Amniotic stem cell (primary cell): ENCODE measurements around the gene CENPU.
"Not testable (repeated sequence)": the region's sequence is repeated elsewhere in the genome, so short reads cannot be mapped to it uniquely, and the experiment has no call there.

ENCODE experiments used
- DNase-seq: peaks from one replicate; lab custom pipeline; 2025; lab: John Stamatoyannopoulos, UW

CENPU gene

DNA sequence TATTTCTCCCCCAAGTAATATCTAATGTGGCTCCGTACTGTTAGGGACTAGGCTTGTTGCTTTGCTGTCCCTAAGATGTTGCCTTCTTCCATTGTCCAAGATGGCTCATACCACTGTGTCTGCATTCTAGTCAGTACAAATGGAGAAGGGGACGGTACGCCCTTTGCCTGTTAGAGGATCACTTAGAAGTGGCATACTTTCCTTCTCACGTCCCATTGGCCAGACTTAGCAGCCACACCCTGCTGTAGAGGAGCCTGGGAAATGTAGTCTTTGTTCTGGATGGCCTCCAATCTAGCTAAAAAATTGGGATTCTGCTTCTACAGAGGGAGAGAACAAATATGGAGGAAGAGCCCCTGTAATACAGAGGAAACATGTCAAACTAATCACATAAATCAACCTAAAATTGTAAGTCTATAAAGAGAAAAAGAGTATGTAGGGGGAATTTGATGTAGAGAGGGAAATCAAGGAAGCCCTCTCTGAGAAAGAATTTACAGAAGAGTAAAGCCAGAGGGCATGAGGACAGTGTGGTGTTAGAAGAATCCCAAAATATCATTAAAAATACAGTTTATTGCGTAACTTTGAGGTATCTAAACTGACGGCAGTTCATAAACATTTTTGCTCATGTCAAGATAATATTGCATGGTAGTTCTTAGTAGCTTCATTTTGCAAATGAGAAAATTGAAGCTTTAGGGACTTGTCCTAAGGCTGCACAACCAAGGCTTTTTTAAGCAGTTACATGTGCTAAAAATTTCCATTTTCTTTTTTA, 69.3 kb downstream of the CENPU start:
- no peak for DNase-seq

DNA sequence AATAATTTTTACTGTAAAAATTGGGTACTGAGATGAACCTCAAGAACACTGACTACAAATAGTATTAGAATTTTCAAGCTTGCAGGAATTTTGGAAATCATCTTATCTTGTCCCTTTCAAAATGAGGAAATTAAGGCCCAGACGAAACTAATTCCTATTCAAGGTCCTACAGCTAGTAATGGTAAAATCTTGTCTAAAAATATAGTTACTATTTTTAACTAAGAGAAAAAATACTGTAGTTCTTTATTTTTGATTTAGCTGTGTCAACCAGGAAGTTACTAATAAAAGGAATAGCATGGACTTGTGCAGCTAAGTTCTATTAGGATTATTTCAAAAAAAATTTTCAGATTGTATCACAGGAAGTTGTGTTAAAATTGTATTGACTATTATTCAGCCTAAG, 71.7 kb downstream of the CENPU start:
- DNase-seq = no peak

GRCh38 chr4:184660978-184661377, 72.9 kb downstream of the CENPU start:
- no peak for DNase-seq

DNA sequence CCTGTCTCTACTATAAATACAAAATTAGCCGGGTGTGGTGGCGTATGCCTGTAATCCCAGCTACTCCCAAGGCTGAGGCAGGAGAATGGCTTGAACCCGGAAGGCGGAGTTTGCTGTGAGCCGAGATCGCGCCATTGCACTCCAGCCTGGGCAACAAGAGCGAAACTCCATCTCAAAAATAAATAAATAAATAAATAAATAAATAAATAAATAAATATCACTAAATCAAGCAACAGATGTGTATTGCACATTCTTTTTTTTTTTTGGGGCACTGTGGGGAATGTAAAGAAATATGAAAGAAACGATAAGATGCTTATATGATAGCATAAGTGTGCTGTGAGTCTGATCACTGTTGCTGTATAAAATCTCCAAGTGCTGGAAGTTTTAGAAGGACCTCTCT, 76.1 kb downstream of the CENPU start:
- DNase-seq = not testable (repeated sequence)

GRCh38 chr4:184657144-184657543, 76.8 kb downstream of the CENPU start:
- no peak for DNase-seq

DNA sequence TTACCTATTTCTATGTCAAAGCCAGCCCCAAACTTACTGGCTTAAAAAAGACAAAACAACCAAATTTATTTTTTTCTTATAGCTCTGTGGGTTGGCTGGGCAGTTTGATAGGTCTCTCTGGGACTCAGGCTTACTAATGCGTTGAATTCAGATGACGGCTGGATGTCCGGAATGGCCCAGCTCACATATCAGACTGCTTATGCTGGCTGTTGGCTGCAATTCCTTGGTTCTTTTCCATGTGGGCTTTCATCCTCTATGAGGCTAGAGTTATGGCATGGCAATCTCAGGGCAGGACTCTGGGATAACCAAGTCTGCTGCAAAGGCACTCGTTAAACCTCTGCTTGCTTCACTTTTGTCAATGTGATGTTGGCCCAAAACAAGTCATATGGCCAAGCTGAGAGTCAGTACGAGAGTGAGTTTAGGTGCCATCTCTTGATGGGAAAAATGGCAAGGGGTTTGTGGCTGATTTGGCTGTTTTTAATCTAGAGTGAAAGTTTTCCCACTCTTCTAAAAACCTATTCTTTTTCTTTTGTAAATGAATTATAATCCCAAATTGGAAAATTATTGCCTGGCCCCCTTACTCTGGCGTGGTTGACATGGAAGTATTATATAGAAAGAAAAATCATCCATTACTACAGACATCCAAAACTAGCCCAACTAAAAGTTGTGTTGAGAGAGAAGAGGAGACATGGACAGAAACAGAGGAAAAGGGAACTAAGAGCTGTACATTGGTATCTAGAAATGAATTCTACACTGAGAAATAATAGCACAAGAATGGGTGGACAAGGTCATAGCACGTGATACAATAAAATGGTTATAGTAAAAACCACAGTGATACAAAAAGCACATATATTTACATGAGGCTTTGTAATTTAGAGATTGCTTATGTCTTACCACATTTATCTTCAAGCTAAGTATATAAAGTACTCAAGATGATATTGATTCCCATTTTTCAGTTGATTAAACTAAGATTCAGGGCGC, 77.7 kb downstream of the CENPU start:
- DNase-seq = no peak

DNA sequence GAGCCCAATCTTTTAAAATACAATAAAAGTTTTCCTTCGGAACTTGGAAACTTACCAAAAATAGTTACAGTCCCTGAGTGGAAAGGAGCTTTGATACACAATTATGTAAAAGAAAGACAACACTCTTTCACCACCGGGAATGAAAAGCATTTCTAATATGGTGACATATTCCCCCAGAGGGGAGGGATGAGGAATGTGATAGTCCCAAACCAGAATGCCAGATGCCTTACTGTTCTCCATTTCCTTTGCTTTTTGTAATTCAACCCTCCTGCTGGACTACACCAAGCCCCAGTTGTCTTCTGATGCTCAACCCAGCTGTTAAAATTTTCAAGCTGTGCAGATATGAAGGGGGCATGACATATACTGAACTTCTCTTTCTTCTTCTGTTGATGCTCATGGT, 80.2 kb downstream of the CENPU start:
- peak; percentile 49 for DNase-seq

GRCh38 chr4:184652681-184653080, 81.2 kb downstream of the CENPU start:
- DNase-seq = not testable (repeated sequence)

DNA sequence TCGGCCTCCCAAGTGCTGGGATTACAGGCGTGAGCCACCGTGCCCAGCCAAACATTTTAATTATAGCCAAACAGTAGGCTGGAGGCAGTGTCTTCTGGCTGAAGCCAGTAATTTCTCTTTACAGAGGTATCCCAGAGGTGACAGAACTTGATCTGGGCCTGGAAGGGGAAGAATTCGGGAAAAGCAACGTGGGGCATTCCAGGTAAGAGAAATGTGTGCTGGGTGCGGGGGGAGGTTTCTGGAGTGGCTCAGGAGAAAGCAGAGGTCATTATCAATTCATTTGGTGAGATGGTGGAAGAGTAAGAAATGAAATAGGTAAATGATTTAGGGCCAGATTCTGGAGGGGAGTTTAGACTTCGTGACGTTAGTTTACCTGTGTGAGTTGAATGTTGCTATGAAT, 82.0 kb downstream of the CENPU start:
- no peak for DNase-seq

DNA sequence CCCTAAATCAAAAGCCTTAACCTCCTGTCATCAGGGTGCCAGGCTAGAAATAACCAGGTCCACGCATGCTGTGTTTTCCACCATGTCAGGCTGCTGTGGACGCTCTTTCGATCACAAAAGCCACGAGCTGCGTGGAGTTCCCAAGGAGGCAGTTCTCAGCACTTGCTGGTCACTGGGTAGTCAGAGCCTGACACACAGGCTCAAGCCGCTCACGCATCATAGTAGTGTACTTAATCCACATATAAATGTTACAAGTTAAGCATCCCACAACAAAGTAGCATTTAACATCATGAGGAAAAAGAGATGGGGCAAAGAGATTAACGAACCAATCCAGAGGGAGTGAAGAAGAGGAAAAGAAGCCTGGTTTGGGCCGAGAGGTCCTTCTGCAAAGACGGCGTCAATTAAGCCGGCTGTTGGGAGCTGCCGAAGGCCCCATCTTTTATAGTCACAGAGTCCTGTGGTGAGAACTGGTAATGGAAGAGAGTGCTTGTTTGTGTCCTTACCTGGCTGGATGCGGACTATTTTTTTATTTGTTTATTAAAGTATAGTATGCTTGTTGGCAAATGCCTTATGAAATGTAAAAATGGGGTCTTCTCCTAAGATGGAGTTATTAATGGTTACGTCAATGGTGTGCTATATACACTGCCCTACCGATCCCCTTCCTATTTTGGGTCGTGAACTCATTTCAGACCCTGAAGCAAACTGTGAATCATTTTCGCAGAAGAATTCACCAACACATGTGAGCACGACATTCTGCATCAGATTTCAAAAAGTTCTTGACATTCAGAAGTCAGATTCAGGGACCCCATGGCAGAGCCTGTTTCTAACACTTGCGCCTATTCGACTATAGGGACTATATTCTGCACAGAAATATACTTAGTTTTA, 83.7 kb downstream of the CENPU start:
- DNase-seq = no peak

DNA sequence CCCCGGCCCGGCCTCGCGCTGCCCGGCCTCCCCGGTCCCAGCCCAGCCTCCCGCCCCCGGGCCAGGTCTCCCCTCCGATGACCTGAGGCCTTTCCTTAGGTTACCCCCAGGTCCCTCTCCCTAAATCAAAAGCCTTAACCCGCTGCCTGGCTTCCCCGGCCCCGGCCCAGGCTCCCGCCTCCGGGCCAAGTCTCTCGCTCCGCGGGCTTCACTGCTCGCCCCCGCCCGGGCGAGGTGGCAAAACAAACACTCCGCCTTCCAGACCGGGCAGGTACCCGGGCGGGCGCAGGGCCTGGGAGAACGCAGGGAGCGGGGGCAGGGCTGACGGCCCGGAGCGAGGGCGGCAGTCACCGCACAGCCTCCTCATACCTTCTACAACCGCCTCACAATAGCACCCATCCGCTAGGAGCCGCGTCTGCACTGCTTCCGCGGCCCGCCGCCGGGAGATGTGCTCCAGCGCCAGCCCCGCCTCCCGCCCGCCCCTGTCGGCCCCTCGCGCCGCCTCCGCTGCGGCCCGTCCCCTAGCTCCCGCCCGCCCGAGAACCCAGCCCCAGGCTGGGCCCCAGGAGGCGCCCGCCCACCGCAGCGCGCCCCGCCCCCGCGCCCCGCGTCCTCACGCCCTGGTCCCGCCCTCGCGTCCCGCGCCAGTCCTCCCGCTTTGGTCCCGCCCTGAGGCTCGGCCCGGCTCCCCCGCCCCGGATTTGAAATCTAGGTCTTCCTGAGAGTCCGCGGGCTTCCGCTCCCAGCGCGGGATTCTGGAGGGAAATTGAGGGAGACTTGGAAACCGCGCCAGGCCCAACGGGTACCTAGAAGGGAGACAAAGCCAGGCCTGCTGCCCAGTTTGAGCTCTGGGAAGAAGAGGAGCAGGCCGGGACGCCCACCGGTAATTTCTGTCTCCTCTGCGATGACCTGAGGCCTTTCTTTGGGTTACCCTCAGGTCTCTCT, 84.6 kb downstream of the CENPU start, which contains the start of the genes CASP3 and PRIMPOL:
CASP3 (minus strand) TSS at position 422 of the 945 bp plus-strand sequence. CDS start 10,994 bp downstream, outside the sequence.
PRIMPOL (plus strand) TSS at position 713 of the 945 bp plus-strand sequence. CDS start 7,403 bp downstream, outside the sequence.
- peak; percentile 100 for DNase-seq

- no peak for DNase-seq
Observed at GRCh38 chr4:184648313-184649025, 85.4 kb downstream of the CENPU start.

DNA sequence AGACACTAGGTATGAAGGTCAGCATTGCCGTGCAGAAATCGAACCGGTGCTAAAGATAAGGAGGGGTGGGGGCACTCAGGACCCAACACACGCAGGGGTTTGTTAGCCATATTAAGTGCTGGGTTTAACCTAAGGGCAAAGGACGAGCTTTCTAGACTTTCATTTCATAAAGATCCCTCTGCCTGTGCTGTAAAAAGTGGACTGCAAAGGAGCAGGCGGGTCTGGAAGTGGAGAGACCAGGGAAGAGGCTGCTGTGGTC, 85.9 kb downstream of the CENPU start:
- DNase-seq = no peak

DNA sequence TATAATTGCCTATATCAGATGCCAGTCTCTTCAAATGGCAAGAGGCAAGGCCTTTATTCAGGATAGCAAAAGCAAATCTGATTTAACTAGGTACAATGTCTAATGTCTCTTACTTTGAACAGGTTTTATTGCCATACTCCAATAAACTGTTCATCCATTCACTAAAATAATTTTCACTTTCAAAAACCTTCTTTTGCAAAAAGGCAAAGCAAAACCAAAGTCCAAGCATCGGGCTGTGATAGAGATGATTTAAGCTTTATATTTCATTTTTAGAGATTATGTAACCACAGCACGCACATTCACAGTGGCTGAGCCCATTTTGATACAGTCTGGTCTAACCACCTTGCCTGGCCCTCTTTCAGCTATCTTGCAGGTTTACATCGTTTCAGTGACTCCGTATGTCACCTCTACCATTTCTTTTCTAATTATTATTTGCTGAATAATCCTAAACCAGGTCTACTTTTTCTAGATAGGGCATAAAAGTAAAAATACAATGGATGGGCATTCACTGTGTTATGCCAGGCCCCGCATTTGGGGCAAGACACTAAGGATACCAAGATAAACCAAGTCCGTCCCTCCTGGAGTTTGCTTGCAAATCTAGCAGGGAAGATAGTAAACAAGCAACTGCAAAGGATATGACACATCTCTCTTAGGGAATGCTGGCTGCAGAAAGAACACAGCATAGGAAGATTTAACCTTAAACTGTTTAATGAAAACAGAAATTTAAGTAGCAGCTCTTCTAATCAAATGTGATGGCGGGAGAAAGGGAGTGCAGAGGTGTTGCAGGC, 86.4 kb downstream of the CENPU start:
- DNase-seq = no peak

DNA sequence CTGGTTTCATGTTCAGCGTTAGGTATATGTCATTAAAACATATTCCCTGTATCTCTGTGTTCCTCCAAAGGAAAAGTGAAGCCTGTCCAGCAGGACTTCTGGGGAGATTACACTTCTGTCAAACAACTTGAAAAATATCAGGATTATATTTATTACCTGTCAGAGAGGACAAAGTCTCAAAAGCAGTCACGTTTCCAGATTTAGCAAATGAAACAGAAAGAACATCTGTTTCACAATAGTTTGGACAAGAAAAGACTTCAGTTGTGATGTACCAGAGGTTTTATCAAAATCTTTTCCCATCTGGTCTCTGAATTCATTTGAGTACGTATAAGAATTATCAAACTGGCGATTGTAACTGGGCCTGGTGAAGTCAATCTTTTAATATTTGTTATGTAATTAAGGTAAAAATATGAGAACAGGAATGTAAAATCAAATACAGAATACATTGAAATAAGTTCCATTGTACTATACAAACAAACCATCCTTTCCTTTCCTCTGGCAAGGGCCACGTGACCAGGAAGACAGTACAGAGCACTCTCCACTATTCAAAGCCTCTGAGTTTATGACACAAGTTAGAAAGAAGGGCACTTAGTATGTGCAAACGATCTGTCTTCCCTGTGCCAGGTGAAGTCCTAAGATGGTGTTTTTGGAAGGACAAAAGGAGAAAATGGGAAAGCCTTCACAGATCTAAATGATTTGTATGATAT, 87.8 kb downstream of the CENPU start:
- no peak for DNase-seq

GRCh38 chr4:184644553-184645307, 89.2 kb downstream of the CENPU start:
- no peak for DNase-seq
